H1 (cell line): ENCODE results near the gene PARK7. TPM values are rescaled to one million over a fixed set of nuclear protein-coding genes. Genes with fewer than 3 reads are reported as not detected.

Experiments
- ASH2L ChIP-seq: fragments of 200-600, 300-600 bp; sonication (generic); IDR thresholded peaks from one replicate; pipeline ENCODE4 v1.7.1; 2017; ENCODE audit warnings: low read length
- BRCA1 ChIP-seq: IDR thresholded peaks from 2 replicates; pipeline ENCODE4 v1.6.1; 2012; ENCODE audit warnings: low read depth, low read length, improper control_type of control experiment
- CHD7 ChIP-seq: fragments of 300-600 bp; sonication (generic); IDR thresholded peaks from 2 replicates; pipeline ENCODE4 v1.7.1; 2012; ENCODE audit warnings: low read length, moderate library complexity, mild to moderate bottlenecking, inconsistent platforms; ENCODE audit not compliant: insufficient replicate concordance
- EGR1 ChIP-seq: IDR thresholded peaks from 2 replicates; pipeline ENCODE4 v1.6.1; 2011; ENCODE audit warnings: low read depth, low read length, borderline replicate concordance
- GTF2F1 ChIP-seq: IDR thresholded peaks from 2 replicates; pipeline ENCODE4 v1.6.1; 2012; ENCODE audit warnings: low read depth, low read length, improper control_type of control experiment, borderline replicate concordance
- KDM5A ChIP-seq: fragments of 200-600 bp; IDR thresholded peaks from 2 replicates; pipeline ENCODE4 v1.7.1; 2012; ENCODE audit warnings: mild to moderate bottlenecking, low read length, inconsistent platforms, mixed read lengths
- RXRA ChIP-seq: IDR thresholded peaks from 2 replicates; pipeline ENCODE4 v1.6.1; 2011; ENCODE audit warnings: low read depth, mild to moderate bottlenecking, low read length, moderate library complexity; ENCODE audit not compliant: insufficient read depth
- SP4 ChIP-seq: IDR thresholded peaks from 2 replicates; pipeline ENCODE4 v1.6.1; 2012; ENCODE audit warnings: low read length, inconsistent platforms
- SRF ChIP-seq: IDR thresholded peaks from 2 replicates; pipeline ENCODE4 v1.6.1; 2011; ENCODE audit warnings: mild to moderate bottlenecking, low read depth, low read length, moderate library complexity
- TAF7 ChIP-seq: optimal IDR thresholded peaks from 2 replicates; pipeline ENCODE3; 2011; ENCODE audit warnings: low read depth, mild to moderate bottlenecking, inconsistent platforms, low read length, moderate library complexity, borderline replicate concordance
- ZNF274 ChIP-seq: IDR thresholded peaks from 2 replicates; pipeline ENCODE4 v1.7.0; 2012; ENCODE audit warnings: low read length, borderline replicate concordance; ENCODE audit errors: extremely low read depth
- polyA plus RNA-seq, 7 experiments: library from polyadenylated mRNA; depleted of rRNA in 3 of 7; stranded (reverse) in 5 of 7; unstranded in 2 of 7; fragments of >200 nt in 5 of 7; fragments of 200-250 nt in 2 of 7; gene quantifications; 1 replicate in 5 of 7; 2 replicates in 1 of 7; 4 replicates in 1 of 7; pipeline versions ENCODE4 v1.2.1 to v1.2.3, GENCODE V29; 2011 to 2013; ENCODE audit warnings: missing spikeins in 2 of 7, mixed read lengths in 2 of 7
- total RNA-seq: library from RNA; stranded (reverse); fragmentation: NEBNext Ultra II Directional; extraction: Animal tissue kit (Norgen Biotek cat#: 25700); gene quantifications from 2 replicates; pipeline ENCODE4 v1.2.1, GENCODE V29; 2021

Gene PARK7
- total and polyA plus RNA-seq, 2 of the 8 experiments (the other 6 are each of a cell fraction or from before 2014, with no cell fraction given), result 206 to 383 TPM

DNA sequence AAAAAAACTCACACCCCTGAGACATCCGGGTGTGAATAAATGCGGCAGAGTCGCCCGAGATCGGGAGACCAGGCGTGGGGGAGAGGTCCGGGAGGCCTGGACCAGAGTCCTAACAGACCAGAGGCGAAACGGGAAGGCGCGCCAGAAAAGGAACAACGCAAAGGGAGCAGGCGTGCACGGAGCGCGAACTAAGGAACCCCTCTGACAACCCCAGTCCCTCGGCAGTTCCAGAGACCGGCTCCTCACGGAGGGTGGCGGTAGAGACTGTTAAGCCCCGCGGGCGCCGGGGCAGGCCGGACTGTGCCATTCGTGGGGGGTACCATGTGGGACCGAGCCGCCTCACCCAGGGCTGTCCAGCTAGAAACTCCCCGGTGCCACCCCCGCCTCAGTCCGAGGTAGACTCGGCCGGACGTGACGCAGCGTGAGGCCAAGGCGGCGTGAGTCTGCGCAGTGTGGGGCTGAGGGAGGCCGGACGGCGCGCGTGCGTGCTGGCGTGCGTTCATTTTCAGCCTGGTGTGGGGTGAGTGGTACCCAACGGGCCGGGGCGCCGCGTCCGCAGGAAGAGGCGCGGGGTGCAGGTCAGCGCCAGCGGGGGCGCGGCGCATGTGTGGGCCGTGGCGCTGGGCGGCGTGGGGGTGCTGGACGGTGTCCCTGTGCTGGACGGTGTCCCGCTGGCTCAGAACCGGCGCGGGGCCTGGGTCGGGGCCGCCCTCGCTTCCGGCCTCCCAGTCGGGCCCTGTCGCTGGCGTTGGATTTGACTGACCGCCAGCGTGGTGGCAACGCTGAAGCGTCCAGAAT lies at the start of gene PARK7 (continued):
- TF ChIP-seq CHD7, result no peak
- peak; percentile 53; the same call in 1 of the 2 replicates for TF ChIP-seq BRCA1
- peak; percentile 81 for TF ChIP-seq TAF7
- TF ChIP-seq EGR1, result peak; percentile 59; the same call in 1 of the 2 replicates
- no peak for TF ChIP-seq ZNF274
- TF ChIP-seq ASH2L, result peak; percentile 46
- 0 out of 2 replicates have a peak, but pooled peaks have one; percentile 21 for TF ChIP-seq GTF2F1
- TF ChIP-seq SP4, result no peak
- no peak for TF ChIP-seq KDM5A
- no peak for TF ChIP-seq RXRA
- no peak for TF ChIP-seq SRF
